Stimulated activated CD4-positive, alpha-beta T cell treated with anti-CD3 and anti-CD28 coated beads, Interleukin-15, amount 100 ng/mL, for 1 hour (primary cell): ENCODE results near the gene KRTCAP3.

ENCODE experiments used
- DNase-seq, 2 donors: peaks; one replicate each; pipeline ENCODE4 v3.0.0-alpha.2; 2020; ENCODE audit warnings: low read depth in 1 of 2, low spot score in 1 of 2

Gene KRTCAP3

DNA sequence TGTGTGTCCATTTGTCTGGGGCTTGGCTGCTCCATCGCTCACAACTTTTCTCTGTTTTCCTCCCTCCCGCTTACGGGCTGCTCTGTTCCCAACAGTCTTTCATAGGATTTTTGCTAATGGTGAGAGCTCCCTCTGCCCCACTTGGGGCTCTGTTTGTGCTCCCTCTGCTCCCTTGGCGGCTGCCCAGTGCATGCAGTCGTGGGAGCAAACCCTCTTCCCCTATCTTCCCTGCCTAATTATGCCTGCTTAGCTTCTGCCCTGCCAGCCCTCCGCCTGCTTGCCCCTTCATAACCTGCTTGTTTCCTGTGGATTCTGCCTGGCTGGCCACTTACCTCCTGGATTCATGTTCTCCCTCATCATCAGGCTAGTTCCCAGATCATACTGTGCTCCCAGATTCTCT, 6.6 kb upstream of the KRTCAP3 start:
- DNase-seq = no peak

DNA sequence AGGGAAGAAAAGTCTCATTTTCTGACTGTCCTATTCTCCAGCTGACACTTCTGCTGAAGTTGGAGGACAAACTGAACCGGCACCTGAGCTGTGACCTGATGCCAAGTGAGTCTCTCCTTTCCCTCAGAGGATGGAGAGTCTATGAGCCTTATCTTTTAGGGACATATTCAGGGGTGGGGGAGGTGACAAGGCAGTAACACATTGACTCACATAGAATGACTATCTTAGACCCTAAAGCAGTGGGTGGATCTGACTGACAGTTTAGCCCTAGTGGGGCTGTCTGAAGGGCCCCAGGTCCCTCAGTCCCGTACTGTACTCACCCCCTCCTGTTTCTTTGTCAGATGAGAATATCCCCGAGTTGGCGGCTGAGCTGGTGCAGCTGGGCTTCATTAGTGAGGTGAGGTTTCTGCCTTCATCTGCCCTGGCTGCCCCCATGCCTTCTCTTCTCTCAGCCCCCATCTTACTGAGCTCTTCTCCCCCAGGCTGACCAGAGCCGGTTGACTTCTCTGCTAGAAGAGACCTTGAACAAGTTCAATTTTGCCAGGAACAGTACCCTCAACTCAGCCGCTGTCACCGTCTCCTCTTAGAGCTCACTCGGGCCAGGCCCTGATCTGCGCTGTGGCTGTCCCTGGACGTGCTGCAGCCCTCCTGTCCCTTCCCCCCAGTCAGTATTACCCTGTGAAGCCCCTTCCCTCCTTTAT, 805 bp upstream of the KRTCAP3 start:
- no peak for DNase-seq

DNA sequence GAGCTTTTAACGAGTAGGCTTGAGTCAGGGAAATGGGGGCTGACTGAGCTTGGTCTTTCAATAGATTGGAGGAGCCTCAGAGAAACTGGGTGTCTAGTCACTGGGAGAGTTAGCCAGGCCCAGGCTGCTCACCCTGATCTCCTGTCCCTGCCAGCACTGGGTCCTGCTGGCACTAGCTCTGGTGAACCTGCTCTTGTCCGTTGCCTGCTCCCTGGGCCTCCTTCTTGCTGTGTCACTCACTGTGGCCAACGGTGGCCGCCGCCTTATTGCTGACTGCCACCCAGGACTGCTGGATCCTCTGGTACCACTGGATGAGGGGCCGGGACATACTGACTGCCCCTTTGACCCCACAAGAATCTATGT, 720 bp downstream of the KRTCAP3 start:
- no peak for DNase-seq

DNA sequence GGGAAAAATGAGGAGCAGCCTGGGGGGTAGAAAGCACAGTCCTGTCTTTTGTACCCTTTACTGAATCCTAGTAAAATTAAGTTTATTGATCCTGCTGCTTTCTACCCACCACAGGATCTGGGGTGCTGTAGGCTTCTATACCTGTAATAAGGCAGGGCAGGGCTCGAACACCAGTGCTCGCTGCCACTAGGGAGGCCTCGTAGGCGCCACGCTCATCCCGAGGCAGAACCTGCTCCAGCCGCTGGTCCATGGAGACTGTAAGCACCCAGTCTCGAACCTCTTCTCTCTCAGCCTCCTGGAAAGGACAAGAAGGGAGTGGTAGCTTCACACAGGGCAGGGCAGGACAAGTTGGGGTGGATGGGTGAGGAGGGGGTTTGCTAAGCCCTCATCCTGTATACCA, 3.0 kb downstream of the KRTCAP3 start:
- DNase-seq = no peak

DNA sequence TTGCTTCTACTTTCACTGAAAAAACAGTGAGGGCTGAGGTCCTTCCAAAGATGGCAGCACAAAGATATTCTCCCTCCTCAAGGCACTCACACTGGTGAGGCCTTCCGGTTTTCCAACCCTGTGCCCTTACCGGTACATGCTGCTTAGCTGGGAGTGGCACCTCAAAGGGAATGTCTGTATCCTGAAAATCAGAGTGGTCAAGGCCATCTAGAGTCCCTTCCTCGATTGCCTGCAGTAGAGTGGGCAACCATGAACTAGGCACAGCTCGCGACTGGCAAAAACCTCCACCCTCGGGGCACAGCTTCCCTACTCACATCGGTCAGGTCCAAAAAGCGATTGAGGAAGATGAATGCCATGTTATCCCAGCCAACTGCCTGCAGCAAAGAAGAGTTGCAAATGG, 3.4 kb downstream of the KRTCAP3 start:
- DNase-seq = no peak

DNA sequence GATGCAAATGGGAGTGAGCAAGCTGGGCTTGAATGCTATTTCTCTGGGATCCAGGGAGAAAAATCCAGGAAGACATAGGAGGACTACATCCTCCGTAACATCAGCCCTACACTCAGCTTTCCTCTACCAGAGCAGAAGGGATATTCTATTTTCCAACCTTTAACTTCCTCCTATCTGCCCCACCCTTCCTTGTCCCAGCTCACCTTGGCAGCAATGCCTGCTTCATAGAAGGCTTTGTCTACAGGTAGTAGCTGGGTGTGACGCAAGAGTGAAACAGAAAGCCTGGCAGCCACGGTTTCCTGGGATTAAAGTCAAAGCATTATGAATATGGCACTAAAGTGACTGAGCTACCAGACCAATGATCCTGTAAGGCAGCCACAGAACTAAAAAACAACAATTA, 3.9 kb downstream of the KRTCAP3 start:
- DNase-seq = no peak

DNA sequence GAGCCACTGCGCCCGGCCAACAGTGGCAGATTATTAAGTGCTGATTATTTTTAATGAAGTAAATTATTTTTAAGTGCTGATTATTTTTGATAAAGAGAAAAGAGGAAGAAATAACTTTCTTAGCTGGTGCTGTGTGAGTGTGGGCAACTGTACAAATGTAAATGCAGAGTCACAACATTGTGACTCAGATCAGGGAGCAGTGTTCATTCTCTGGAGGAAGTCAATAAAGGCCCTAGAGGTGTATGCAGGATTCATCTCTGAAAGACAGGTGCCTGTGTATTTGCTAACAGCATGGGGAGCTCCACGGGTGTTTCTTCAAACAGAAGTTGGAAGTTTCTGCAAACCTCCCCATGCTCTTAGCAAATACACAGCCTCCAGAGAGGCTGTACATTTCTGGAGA, 6.2 kb downstream of the KRTCAP3 start:
- no peak for DNase-seq

DNA sequence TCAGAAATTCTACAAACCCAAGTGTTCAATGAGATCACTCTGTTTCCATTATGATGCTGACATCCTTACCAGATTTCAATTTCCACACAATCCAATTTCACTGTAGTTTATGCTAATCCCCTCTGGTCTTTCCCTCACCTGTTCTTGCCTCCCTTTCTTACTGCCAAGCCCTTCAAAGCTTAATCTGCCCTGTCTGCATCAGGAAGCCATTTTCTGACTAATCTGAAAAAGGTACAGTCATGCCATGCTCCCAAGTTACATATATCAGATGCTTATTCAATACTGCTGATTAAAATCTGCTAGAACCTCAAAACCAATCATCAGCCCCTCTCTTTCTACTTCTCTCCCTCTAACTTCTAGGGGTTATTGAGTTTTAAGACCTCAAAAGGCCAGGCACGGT, 8.9 kb downstream of the KRTCAP3 start:
- no peak for DNase-seq

DNA sequence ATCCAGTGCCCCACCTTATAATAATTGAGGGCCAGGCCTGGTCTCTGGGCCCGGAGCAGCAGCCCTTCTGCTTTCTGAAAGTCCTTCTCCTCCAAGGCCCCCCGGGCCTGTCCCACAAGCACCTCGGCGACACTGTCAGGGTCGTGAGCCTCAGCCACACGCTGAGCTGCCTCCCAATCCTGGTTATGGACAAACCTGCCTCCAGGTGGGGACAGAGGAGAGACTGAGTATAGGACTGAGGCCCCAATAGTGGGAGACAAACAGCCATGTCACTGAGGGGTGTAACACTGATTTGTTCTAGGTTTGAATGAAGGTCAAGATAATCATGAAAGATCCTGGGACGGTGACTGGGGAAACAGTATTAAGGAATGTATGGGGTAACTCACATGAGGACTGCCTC, 11.8 kb downstream of the KRTCAP3 start:
- no peak for DNase-seq

DNA sequence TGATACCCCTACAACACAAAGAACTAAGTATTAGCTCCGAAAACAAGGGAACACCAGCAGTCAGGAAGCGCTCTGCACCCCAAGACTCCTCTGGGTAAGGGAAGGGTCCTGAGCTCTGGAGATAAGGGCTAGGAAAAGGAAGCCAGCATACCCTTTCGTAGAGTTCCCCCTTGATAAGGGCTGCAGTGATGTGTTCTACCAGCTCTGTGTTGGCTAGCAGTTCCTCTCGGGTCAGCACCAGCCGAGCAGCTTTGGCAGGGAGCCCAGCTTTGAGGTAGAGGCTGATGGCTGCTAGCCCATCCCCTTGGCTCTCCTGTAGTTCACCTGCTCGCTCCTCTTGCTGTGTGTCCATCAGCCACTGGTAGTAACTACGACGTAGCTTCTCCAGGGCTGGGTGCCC, 18.9 kb downstream of the KRTCAP3 start:
- no peak for DNase-seq

DNA sequence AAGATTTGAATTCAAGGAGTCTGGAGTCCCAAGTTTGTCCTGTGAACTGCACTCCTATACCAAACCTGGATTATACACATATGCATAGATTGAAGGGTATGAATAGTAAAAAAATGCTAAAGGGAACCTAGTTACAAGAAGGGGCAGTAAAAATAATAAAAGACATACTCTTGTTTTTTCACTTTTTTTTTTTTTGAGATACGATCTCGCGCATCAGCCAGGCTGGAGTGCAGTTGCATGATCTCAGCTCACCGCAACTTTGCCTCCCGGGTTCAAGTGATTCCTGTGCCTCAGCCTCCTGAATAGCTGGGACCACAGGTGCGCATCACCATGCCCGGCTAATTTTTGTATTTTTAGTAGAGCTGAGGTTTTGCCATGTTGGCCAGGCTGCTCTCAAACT, 22.3 kb downstream of the KRTCAP3 start:
- DNase-seq = no peak

DNA sequence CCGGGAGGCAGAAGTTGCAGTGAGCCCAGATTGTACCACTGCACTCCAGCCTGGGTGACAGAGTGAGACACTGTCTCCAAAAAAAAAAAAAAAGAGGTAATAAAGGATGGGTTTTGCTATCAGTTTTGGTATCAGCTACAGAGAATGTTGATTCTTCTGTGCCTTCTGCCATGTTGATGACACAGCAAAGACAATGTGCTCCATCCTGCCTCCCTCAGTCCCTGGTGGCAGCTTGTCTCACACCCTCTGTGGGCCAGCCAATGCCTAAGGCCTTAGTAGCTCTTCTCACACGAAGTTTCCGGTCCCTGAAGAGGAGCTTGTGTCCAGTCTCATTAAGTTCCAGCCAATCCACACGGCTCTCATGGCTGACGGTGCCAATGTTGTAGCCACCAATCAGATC, 29.8 kb downstream of the KRTCAP3 start:
- no peak for DNase-seq

DNA sequence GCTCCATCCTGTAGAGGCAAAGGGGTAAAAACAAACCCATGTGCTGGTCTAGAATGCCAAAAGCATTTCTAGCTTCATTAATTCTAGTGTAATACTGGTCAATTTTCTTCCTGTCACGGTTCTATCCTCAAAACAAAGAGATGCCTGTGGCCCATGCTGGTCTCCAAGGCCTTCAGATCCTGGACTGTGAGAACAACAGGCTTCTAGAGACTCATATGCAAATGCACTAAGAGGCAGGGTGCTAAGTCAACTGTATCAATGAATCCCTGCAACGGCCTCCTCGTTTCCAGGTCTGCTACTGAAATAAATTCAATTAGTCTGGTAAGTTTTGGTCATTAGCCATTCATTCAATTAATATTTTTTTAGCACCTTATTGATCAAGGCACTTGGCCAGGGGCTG, 43.3 kb downstream of the KRTCAP3 start:
- no peak for DNase-seq

DNA sequence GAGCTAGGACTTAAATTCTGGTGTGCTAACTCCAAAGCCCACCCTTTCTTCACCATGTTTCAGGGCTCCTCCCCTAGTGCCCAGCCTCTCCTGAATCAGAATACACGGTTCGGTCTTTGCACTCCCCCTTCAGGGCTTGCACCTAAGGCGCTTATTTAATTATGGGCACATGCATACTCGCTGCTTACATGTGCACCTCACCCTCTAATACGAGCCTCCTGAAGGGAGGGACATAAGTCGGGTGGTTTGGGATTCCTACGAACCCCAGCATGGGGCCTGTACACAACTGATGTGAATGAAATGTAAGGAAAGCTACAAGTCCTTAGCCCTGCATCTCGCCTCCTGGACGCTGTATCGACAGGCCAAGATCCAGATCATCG, 46.9 kb downstream of the KRTCAP3 start:
- DNase-seq = no peak

DNA sequence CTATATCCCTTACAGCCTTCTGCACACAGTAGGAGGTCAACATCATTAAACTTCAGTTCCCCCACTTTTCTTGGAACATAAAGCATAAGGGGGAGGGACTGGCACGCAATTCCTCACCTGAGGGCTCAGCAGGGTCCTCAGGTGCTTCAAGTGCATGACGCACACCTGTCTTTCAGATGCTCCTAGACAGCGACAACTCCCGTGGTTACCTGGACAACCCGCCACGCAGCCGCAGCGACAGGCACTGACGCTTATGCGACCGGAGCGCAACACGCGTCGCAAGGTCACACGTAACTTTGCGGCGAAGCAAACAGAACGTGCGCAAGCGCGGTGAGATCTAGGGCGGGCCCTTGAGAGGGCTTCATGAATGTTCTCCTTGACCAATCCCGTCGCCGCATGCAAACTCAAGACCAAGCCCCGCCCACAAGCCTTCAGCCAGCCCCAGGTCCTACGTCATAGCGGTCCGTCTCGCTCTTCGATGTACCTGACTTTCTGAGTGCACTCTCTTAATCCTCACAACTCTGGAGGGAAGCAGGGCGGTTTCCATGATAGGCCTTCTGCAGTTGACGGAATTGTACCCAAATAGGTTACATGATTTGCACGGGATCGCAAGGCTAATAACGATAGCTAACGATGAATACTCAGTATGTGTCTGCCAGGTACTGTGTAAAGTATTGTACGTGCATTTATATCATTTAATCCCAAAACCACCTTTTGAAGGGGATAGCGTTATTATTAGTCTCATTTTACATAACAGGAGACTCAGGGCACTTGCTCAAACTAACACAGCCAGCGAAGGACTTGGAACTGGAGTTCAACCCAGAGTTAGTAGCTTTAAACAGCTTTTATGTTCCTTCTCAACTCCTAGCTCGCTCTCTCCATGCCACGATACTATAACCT, 47.6 kb downstream of the KRTCAP3 start, which contains the start of gene IFT172:
Gene IFT172 (minus strand): TSS at position 246 of the 900 bp plus-strand sequence. CDS start 90 bp downstream, at position 156.
- peak; percentile 94 to 96 for DNase-seq

DNA sequence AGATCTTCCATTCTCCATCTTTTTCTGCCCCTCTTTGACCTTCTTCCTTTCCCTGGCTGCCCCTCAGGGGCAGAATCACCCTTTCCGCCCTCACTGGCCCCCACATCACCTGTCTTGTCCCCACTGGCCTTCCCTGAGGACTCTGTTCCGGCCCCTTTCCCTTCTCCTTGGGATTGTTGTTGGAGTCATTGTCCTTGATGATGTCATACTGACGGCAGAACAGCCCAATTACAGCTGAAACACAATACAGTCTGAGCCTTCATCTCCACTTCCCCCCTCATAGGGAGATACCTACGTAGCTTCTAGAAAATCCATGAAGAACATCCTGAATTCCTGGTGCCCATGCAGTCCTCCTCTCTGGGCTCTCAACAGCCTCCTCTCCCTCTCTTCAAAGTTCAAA, 50.4 kb downstream of the KRTCAP3 start:
- no peak for DNase-seq

DNA sequence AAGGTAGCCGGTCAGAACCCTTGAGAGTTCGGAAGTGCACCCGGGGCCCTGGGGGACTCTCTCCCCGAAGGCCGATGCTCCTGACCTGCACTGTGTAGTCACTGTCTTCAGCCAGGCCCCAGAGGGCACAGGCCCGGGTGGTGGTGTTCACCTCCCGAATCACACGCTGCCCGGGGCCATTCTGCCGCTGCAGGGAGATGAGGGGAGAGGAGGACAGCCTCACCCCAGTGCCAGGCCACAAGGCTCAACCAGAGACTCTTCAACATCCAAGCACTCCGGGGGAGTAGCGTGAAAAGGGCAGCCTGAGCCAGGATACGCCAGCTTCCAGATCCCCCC, 51.7 kb downstream of the KRTCAP3 start:
- no peak for DNase-seq
